ENCODE results near the gene SEC24D.

SEC24D gene

GRCh38 chr4:118741301-118741855 lies 94.5 kb downstream of the SEC24D start:
- H3K27me3 ChIP-seq (ENCODE audit: control insufficient read depth, insufficient read depth, low read length), result no peaks in the 10 kb centered on the region
- no peak overlapping the region for H3K27ac ChIP-seq (ENCODE audit: low read length)
- peaks cover 6% of the 10 kb centered on the region; the same call in 1 of the 2 replicates for H3K36me3 ChIP-seq (ENCODE audit: control insufficient read depth, insufficient read depth, low read length)
- no peaks in the 10 kb centered on the region for H3K4me1 ChIP-seq (ENCODE audit: control insufficient read depth, insufficient read depth, low read length)
- DNase-seq (ENCODE audit: low read depth, low spot score), result no peak
- no CpG with 5 or more reads among the region's 6 CpGs for WGBS (ENCODE audit: insufficient coverage, insufficient read length)
- H3K9me3 ChIP-seq (ENCODE audit: control insufficient read depth, insufficient read depth, low read length), result no peaks in the 10 kb centered on the region
- no peak overlapping the region for H3K4me3 ChIP-seq (ENCODE audit: low read length)

GRCh38 chr4:118740869-118741268 lies 95.1 kb downstream of the SEC24D start:
- Histone ChIP-seq H3K27me3 (ENCODE audit: control insufficient read depth, insufficient read depth, low read length) (no peaks in the 10 kb centered on the region), H3K27ac (ENCODE audit: low read length) (no peak overlapping the region), H3K4me3 (ENCODE audit: low read length) (no peak overlapping the region), H3K4me1 (ENCODE audit: control insufficient read depth, insufficient read depth, low read length) (no peaks in the 10 kb centered on the region), H3K36me3 (ENCODE audit: control insufficient read depth, insufficient read depth, low read length) (peaks cover 6% of the 10 kb centered on the region; the same call in 1 of the 2 replicates), H3K9me3 (ENCODE audit: control insufficient read depth, insufficient read depth, low read length) (no peaks in the 10 kb centered on the region)
- WGBS (ENCODE audit: insufficient coverage, insufficient read length), result no CpG with 5 or more reads among the region's 5 CpGs
- no peak for DNase-seq (ENCODE audit: low read depth, low spot score)

- H3K36me3 ChIP-seq (ENCODE audit: control insufficient read depth, insufficient read depth, low read length), result peaks cover 6% of the 10 kb centered on the region; the same call in 1 of the 2 replicates
- H3K4me3 ChIP-seq (ENCODE audit: low read length), result no peak overlapping the region
- DNase-seq (ENCODE audit: low read depth, low spot score), result no peak
- H3K27ac ChIP-seq (ENCODE audit: low read length), result no peak overlapping the region
- H3K27me3 ChIP-seq (ENCODE audit: control insufficient read depth, insufficient read depth, low read length), result no peaks in the 10 kb centered on the region
- H3K4me1 ChIP-seq (ENCODE audit: control insufficient read depth, insufficient read depth, low read length), result no peaks in the 10 kb centered on the region
- H3K9me3 ChIP-seq (ENCODE audit: control insufficient read depth, insufficient read depth, low read length), result no peaks in the 10 kb centered on the region
- WGBS (ENCODE audit: insufficient coverage, insufficient read length), result no CpG with 5 or more reads among the region's 2 CpGs
Observed at GRCh38 chr4:118739022-118739713, 96.8 kb downstream of the SEC24D start.

- no CpG with 5 or more reads among the region's 3 CpGs for WGBS (ENCODE audit: insufficient coverage, insufficient read length)
- Histone ChIP-seq H3K4me1 (ENCODE audit: control insufficient read depth, insufficient read depth, low read length) (no peaks in the 10 kb centered on the region), H3K9me3 (ENCODE audit: control insufficient read depth, insufficient read depth, low read length) (no peaks in the 10 kb centered on the region), H3K27me3 (ENCODE audit: control insufficient read depth, insufficient read depth, low read length) (no peaks in the 10 kb centered on the region), H3K4me3 (ENCODE audit: low read length) (no peak overlapping the region), H3K27ac (ENCODE audit: low read length) (no peak overlapping the region), H3K36me3 (ENCODE audit: control insufficient read depth, insufficient read depth, low read length) (peaks cover 6% of the 10 kb centered on the region; the same call in 1 of the 2 replicates)
- DNase-seq (ENCODE audit: low read depth, low spot score), result no peak
Observed at GRCh38 chr4:118738090-118738489, 97.8 kb downstream of the SEC24D start.

GRCh38 chr4:118736900-118737299 lies 99.0 kb downstream of the SEC24D start:
- Histone ChIP-seq H3K27me3 (ENCODE audit: control insufficient read depth, insufficient read depth, low read length) (no peaks in the 10 kb centered on the region), H3K9me3 (ENCODE audit: control insufficient read depth, insufficient read depth, low read length) (no peaks in the 10 kb centered on the region), H3K4me1 (ENCODE audit: control insufficient read depth, insufficient read depth, low read length) (no peaks in the 10 kb centered on the region), H3K27ac (ENCODE audit: low read length) (no peak overlapping the region), H3K4me3 (ENCODE audit: low read length) (no peak overlapping the region), H3K36me3 (ENCODE audit: control insufficient read depth, insufficient read depth, low read length) (peaks cover 6% of the 10 kb centered on the region; the same call in 1 of the 2 replicates)
- no peak for DNase-seq (ENCODE audit: low read depth, low spot score)

- H3K27me3 ChIP-seq (ENCODE audit: control insufficient read depth, insufficient read depth, low read length), result no peaks in the 10 kb centered on the region
- H3K27ac ChIP-seq (ENCODE audit: low read length), result no peak overlapping the region
- WGBS (ENCODE audit: insufficient coverage, insufficient read length), result no CpG with 5 or more reads among the region's 7 CpGs
- H3K4me3 ChIP-seq (ENCODE audit: low read length), result no peak overlapping the region
- H3K36me3 ChIP-seq (ENCODE audit: control insufficient read depth, insufficient read depth, low read length), result peaks cover 3% of the 10 kb centered on the region; the same call in 1 of the 2 replicates
- no peak for DNase-seq (ENCODE audit: low read depth, low spot score)
- H3K4me1 ChIP-seq (ENCODE audit: control insufficient read depth, insufficient read depth, low read length), result no peaks in the 10 kb centered on the region
- H3K9me3 ChIP-seq (ENCODE audit: control insufficient read depth, insufficient read depth, low read length), result no peaks in the 10 kb centered on the region
Observed at GRCh38 chr4:118734491-118735205, 101.3 kb downstream of the SEC24D start.

- Histone ChIP-seq H3K36me3 (ENCODE audit: control insufficient read depth, insufficient read depth, low read length) (peaks cover 7% of the 10 kb centered on the region; the same call in 1 of the 2 replicates), H3K9me3 (ENCODE audit: control insufficient read depth, insufficient read depth, low read length) (no peaks in the 10 kb centered on the region), H3K27me3 (ENCODE audit: control insufficient read depth, insufficient read depth, low read length) (no peaks in the 10 kb centered on the region), H3K4me1 (ENCODE audit: control insufficient read depth, insufficient read depth, low read length) (no peaks in the 10 kb centered on the region), H3K27ac (ENCODE audit: low read length) (no peak overlapping the region), H3K4me3 (ENCODE audit: low read length) (no peak overlapping the region)
- no CpG with 5 or more reads among the region's 3 CpGs for WGBS (ENCODE audit: insufficient coverage, insufficient read length)
- no peak for DNase-seq (ENCODE audit: low read depth, low spot score)
Observed at GRCh38 chr4:118732591-118733330, 103.2 kb downstream of the SEC24D start.

- no peak for DNase-seq (ENCODE audit: low read depth, low spot score)
- H3K9me3 ChIP-seq (ENCODE audit: control insufficient read depth, insufficient read depth, low read length), result no peaks in the 10 kb centered on the region
- H3K27me3 ChIP-seq (ENCODE audit: control insufficient read depth, insufficient read depth, low read length), result no peaks in the 10 kb centered on the region
- no peaks in the 10 kb centered on the region for H3K4me1 ChIP-seq (ENCODE audit: control insufficient read depth, insufficient read depth, low read length)
- peaks cover 9% of the 10 kb centered on the region; the same call in 1 of the 2 replicates for H3K36me3 ChIP-seq (ENCODE audit: control insufficient read depth, insufficient read depth, low read length)
- H3K4me3 ChIP-seq (ENCODE audit: low read length), result no peak overlapping the region
- H3K27ac ChIP-seq (ENCODE audit: low read length), result no peak overlapping the region
Observed at GRCh38 chr4:118730683-118731082, 105.2 kb downstream of the SEC24D start.

- no peak for DNase-seq (ENCODE audit: low read depth, low spot score)
- Histone ChIP-seq H3K4me1 (ENCODE audit: control insufficient read depth, insufficient read depth, low read length) (no peaks in the 10 kb centered on the region), H3K27me3 (ENCODE audit: control insufficient read depth, insufficient read depth, low read length) (no peaks in the 10 kb centered on the region), H3K36me3 (ENCODE audit: control insufficient read depth, insufficient read depth, low read length) (peaks cover 9% of the 10 kb centered on the region; the same call in 1 of the 2 replicates), H3K27ac (ENCODE audit: low read length) (no peak overlapping the region), H3K4me3 (ENCODE audit: low read length) (no peak overlapping the region), H3K9me3 (ENCODE audit: control insufficient read depth, insufficient read depth, low read length) (no peaks in the 10 kb centered on the region)
- no CpG with 5 or more reads among the region's 6 CpGs for WGBS (ENCODE audit: insufficient coverage, insufficient read length)
Observed at GRCh38 chr4:118729287-118730286, 106.3 kb downstream of the SEC24D start.
